Thymus (tissue), 14 donors: Measurements from ENCODE around the gene TLR10. TPM values are rescaled to one million over a fixed set of nuclear protein-coding genes. Genes with fewer than 3 reads are reported as not detected.

Experiments
- DNase-seq, 9 donors: peaks; one replicate each; pipeline ENCODE4 v3.0.0-alpha.2; 2013; ENCODE audit warnings: low spot score in 9 of 9, low read depth in 6 of 9, missing footprints in 1 of 9
- H3K27ac ChIP-seq, 2 donors: one replicate each; pipeline ENCODE4 v1.5.1; 2013; ENCODE audit warnings: control low read depth in 1 of 2, low read depth in 1 of 2, low read length in 1 of 2, mild to moderate bottlenecking in 1 of 2, moderate library complexity in 1 of 2
- H3K27me3 ChIP-seq, 2 donors: one replicate each; pipeline ENCODE4 v1.5.1; 2013; ENCODE audit warnings: low read length in 1 of 2; ENCODE audit not compliant: control insufficient read depth in 2 of 2, insufficient read depth in 1 of 2
- H3K36me3 ChIP-seq, 2 donors: one replicate each; pipeline ENCODE4 v1.5.1; 2013; ENCODE audit warnings: low read length in 1 of 2, mild to moderate bottlenecking in 1 of 2, moderate library complexity in 1 of 2; ENCODE audit not compliant: control insufficient read depth in 2 of 2, insufficient read depth in 2 of 2
- H3K4me1 ChIP-seq, 2 donors: one replicate each; pipeline ENCODE4 v1.5.1; 2013; ENCODE audit warnings: low read length in 2 of 2; ENCODE audit not compliant: control insufficient read depth in 2 of 2, insufficient read depth in 2 of 2
- H3K4me3 ChIP-seq, 2 donors: one replicate each; pipeline ENCODE4 v1.5.1; 2013; ENCODE audit warnings: low read length in 2 of 2, control low read depth in 1 of 2, mild to moderate bottlenecking in 1 of 2
- H3K9me3 ChIP-seq, 2 donors: one replicate each; pipeline ENCODE4 v1.5.1; 2013; ENCODE audit warnings: low read length in 1 of 2, mild to moderate bottlenecking in 1 of 2; ENCODE audit not compliant: control insufficient read depth in 2 of 2, insufficient read depth in 1 of 2
- WGBS: extraction: QIAGEN DNeasy Blood & Tissue Kit; methylation state at CpG from one replicate; pipeline ENCODE4 v1.1.7; 2013; 5-methylcytosine and 5-hydroxymethylcytosine counted together
- long read RNA-seq, 10 donors: transcript quantifications; one replicate each; lab custom pipeline, GENCODE V29; 2026
- polyA plus RNA-seq: library from polyadenylated mRNA; stranded (reverse); fragments of 200-250 nt; gene quantifications from one replicate; pipeline ENCODE4 v1.2.3, GENCODE V29; 2013
- total RNA-seq: library from RNA; stranded (reverse); fragments of 120-200 nt; gene quantifications from one replicate; pipeline ENCODE4 v1.2.4, GENCODE V29; 2013
- donor health status: healthy.

The TLR10 gene, protein sequence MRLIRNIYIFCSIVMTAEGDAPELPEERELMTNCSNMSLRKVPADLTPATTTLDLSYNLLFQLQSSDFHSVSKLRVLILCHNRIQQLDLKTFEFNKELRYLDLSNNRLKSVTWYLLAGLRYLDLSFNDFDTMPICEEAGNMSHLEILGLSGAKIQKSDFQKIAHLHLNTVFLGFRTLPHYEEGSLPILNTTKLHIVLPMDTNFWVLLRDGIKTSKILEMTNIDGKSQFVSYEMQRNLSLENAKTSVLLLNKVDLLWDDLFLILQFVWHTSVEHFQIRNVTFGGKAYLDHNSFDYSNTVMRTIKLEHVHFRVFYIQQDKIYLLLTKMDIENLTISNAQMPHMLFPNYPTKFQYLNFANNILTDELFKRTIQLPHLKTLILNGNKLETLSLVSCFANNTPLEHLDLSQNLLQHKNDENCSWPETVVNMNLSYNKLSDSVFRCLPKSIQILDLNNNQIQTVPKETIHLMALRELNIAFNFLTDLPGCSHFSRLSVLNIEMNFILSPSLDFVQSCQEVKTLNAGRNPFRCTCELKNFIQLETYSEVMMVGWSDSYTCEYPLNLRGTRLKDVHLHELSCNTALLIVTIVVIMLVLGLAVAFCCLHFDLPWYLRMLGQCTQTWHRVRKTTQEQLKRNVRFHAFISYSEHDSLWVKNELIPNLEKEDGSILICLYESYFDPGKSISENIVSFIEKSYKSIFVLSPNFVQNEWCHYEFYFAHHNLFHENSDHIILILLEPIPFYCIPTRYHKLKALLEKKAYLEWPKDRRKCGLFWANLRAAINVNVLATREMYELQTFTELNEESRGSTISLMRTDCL
- total RNA-seq: 8.9 TPM
- 4.4 TPM for polyA plus RNA-seq
- long read RNA-seq, donor 1: 0 reads
- long read RNA-seq, donor 2: 0 reads
- long read RNA-seq, donor 3, partial matches to known transcripts: 0 of 2 reads
- long read RNA-seq, donor 3, other reads (novel, unspliced or antisense): 0 of 2 reads
- long read RNA-seq, donor 4, partial matches to known transcripts: 0 of 2 reads
- long read RNA-seq, donor 4, other reads (novel, unspliced or antisense): 0 of 2 reads
- long read RNA-seq, donor 5, partial matches to known transcripts: 0 of 4 reads
- long read RNA-seq, donor 5, other reads (novel, unspliced or antisense): 0 of 4 reads
- long read RNA-seq, donor 6: 0 reads
- long read RNA-seq, donor 7, partial matches to known transcripts: 0 of 2 reads
- long read RNA-seq, donor 7, other reads (novel, unspliced or antisense): 0 of 2 reads
- long read RNA-seq, donor 8, partial matches to known transcripts: 0 of 3 reads
- long read RNA-seq, donor 8, other reads (novel, unspliced or antisense): 0 of 3 reads
- long read RNA-seq, donor 9, partial matches to known transcripts: 0 of 1 reads
- long read RNA-seq, donor 9, other reads (novel, unspliced or antisense): 0 of 1 reads
- long read RNA-seq, donor 10, partial matches to known transcripts: 0 of 2 reads
- long read RNA-seq, donor 10, other reads (novel, unspliced or antisense): 0 of 2 reads

DNA sequence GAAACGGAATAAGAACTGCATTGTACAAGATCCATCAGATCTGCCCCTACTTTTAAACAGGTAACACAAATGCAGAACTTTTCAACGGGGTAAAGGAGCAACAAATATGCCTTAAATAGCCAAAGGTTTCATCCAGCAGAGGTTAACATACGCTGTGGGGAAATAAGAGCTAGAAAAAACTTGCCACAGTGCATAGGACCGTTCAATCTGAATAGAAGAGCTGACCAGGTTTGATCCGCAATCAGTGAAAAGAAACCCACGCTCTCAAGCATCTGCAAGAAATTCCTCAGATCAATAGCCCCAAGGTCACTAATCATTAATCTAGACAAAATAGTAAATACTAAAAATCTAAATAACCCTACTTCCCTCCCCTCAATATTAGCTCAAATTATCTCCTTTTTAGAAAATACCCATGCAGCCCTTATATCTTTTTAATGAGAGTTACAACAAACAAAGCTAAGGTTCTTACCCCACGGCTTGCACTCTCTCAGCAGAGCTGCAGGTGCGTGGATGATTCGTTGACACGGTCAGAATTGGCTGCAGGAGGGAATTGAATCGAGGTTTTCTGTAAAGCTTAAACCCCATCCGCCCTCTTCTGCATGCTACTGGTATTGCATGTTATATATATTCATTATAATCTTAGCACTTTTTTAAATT is at the start of gene TLR10:
TSS of gene TLR10 (minus strand) at position 539 of the 657 bp plus-strand sequence. CDS start 7,400 bp downstream, outside the sequence.
- Histone ChIP-seq H3K27ac (no peak within 1 kb of the TSS), H3K4me3 (no peak within 1 kb of the TSS), H3K27me3 (no peaks in the 10 kb centered on the region), H3K36me3 (no peaks in the 10 kb centered on the region), H3K4me1 (peaks cover 2 to 3% of the 10 kb centered on the region in 2 donors), H3K9me3 (no peaks in the 10 kb centered on the region)
- whole genome bisulfite sequencing: 41% methylated on average over 12 of the region's 12 CpGs
- peak in 7 of 9 donors; percentile 37 to 76 (median 53) for DNase-seq

DNA sequence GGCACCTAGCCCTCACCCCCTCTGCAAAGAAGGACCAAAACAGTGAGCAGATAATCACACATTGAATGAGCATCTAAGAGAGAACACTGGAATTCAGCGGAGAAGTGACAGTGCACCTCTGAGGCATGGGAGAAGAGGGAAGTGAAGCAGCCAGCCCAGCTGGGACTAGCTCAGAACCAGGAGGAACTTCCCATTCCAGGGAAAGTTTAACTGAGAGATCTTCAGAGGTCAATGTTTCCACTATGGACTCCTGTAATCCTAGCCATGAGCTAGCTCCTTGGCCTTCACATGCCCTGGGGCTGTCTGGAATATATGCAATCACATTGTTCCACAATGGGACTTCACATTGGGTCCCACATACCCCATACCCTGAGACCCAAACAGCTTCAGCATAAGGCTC is 49.4 kb upstream of the TLR10 start:
- H3K27me3 ChIP-seq: no peaks in the 10 kb centered on the region
- no peaks in the 10 kb centered on the region for H3K36me3 ChIP-seq
- WGBS: 98% methylated on average over 1 of the region's 1 CpG
- H3K4me1 ChIP-seq: no peaks in the 10 kb centered on the region
- H3K9me3 ChIP-seq: peaks cover 0 to 3% of the 10 kb centered on the region in 2 donors
- H3K27ac ChIP-seq: no peak overlapping the region
- H3K4me3 ChIP-seq: no peak overlapping the region
- DNase-seq: no peak

DNA sequence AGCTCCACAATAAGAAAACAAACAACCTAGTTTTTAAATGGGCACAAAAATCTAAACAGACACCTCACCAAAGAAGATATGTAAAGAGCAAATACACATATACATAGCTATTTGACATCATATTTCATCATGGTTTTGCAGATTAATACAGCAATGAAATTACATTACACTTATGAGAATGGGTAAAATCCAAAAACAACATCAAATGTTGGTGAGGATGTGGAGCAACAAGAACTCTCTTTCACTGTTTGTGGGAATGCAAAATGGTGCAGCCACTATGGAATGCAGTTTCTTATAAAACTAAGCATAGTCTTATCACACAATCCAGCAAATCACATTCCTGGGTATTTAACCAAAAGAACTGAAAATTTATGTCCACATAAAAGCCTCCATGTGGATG is 48.9 kb upstream of the TLR10 start:
- H3K27me3 ChIP-seq: no peaks in the 10 kb centered on the region
- no peaks in the 10 kb centered on the region for H3K4me1 ChIP-seq
- H3K27ac ChIP-seq: no peak overlapping the region
- peaks cover 0 to 3% of the 10 kb centered on the region in 2 donors for H3K9me3 ChIP-seq
- DNase-seq: no peak
- no peaks in the 10 kb centered on the region for H3K36me3 ChIP-seq
- H3K4me3 ChIP-seq: no peak overlapping the region

DNA sequence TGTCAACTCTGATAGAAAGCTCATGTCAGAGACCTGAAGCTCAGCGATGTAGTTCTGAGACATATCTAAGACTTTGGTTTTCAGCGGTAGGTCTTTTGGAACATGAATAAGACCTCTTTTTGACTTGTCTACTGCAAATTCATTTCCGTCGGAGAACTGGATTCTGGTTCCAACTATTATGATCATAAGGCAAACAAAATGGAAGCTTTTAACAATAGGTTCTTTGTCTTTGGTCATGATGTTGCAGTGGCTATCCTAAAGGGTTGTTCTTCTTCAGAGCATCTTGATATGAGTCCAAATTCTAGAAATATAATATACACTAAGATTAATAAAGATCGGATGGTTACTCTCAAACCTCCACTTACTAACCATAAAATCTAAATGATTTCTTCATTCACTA is 46.4 kb upstream of the TLR10 start:
- Histone ChIP-seq H3K9me3 (peaks cover 0 to 3% of the 10 kb centered on the region in 2 donors), H3K4me3 (no peak overlapping the region), H3K27ac (no peak overlapping the region), H3K4me1 (no peaks in the 10 kb centered on the region), H3K27me3 (no peaks in the 10 kb centered on the region), H3K36me3 (no peaks in the 10 kb centered on the region)
- WGBS: 99% methylated on average over 5 of the region's 5 CpGs
- DNase-seq: no peak

DNA sequence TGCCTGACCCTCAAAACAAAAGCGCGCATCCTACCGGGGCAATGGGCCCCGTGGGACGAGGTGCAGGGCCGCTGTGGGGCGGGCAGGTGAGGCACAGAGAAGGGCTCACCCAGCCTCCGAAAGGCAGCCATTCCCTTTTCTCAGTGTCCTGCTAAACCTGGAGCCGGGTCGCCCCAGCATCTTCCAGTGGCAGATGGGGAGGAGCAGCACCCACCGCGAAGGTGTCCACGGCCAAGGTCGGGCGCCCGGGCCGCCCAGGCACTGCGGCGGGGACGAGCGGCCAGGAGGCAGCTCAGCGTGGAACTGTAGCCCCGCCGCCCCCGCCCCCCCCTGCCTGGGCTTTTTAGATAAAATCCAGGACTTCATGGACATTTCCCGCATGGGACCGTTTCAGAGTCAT is 41.0 kb upstream of the TLR10 start:
- no peaks in the 10 kb centered on the region for H3K36me3 ChIP-seq
- H3K4me1 ChIP-seq: no peaks in the 10 kb centered on the region
- WGBS: over 99% methylated on average over 27 of the region's 27 CpGs
- DNase-seq: no peak
- no peak overlapping the region for H3K27ac ChIP-seq
- H3K27me3 ChIP-seq: no peaks in the 10 kb centered on the region
- H3K4me3 ChIP-seq: no peak overlapping the region
- H3K9me3 ChIP-seq: peaks cover 0 to 5% of the 10 kb centered on the region in 2 donors

DNA sequence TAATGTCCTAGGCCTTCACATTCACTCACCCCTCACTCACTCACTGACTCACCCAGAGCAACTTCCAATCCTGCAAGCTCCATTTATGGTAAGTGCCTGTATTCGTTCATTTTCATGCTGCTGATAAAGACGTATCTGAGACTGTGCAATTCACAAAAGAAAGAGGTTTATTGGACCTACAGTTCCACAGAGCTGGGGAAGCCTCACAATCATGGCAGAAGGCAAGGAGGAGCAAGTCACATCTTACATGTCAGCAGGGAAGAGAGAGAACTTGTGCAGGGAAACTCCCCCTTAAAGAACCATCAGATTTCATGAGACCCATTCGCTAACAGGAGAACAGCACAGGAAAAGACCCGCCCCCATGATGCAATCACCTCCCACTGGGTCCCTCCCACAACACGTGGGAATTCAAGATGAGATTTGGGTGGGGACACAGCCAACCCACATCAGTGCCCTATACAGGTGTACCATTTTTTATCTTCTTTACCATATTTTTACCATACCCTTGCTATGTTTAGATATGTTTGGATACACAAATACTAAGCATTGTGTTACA is 40.0 kb upstream of the TLR10 start:
- H3K4me3 ChIP-seq: no peak overlapping the region
- H3K9me3 ChIP-seq: peaks cover 0 to 5% of the 10 kb centered on the region in 2 donors
- H3K4me1 ChIP-seq: no peaks in the 10 kb centered on the region
- no peaks in the 10 kb centered on the region for H3K36me3 ChIP-seq
- no peak for DNase-seq
- H3K27me3 ChIP-seq: no peaks in the 10 kb centered on the region
- 97% methylated on average over 5 of the region's 5 CpGs for WGBS
- no peak overlapping the region for H3K27ac ChIP-seq

DNA sequence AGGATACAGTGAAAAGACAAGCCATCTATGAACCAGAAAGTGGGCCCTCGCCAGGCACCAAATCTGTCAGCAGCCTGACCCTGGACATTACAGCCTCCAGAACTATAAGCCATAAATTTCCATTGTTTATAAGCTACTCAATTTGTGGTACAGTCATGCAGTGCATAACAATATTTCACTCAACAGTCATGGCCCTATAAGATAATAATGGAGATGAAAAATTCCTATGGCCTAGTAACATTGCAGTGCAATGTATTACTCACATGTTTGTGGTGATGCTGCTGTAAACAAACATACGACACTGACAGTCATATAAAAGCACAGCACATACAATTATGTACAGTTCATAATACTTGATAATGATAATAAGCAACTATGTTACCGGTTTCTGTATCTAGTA is 38.9 kb upstream of the TLR10 start:
- 97% methylated on average over 3 of the region's 3 CpGs for WGBS

More for the DNA sequence above, 38.9 kb upstream of the TLR10 start:
- Histone ChIP-seq H3K9me3 (peaks cover 0 to 5% of the 10 kb centered on the region in 2 donors), H3K4me1 (no peaks in the 10 kb centered on the region), H3K27me3 (no peaks in the 10 kb centered on the region), H3K36me3 (no peaks in the 10 kb centered on the region), H3K4me3 (no peak overlapping the region), H3K27ac (no peak overlapping the region)
- DNase-seq: no peak
